GM19455 (cell line): ENCODE measurements around the gene STAP1.

Experiments used
- ATAC-seq: cut with Tn5 transposase; IDR thresholded peaks from one replicate; pipeline ENCODE4 v1.9.1; 2021; ENCODE audit not compliant: unreplicated experiment

The STAP1 gene

GRCh38 chr4:67554096-67554495, 4.4 kb upstream of the STAP1 start:
- no peak for ATAC-seq

- no peak for ATAC-seq
Measured at GRCh38 chr4:67555447-67555846, 3.1 kb upstream of the STAP1 start.

- no peak for ATAC-seq
Measured at GRCh38 chr4:67556436-67556835, 2.1 kb upstream of the STAP1 start.

GRCh38 chr4:67565284-67565683, 6.8 kb downstream of the STAP1 start:
- ATAC-seq = no peak

GRCh38 chr4:67566335-67566734, 7.8 kb downstream of the STAP1 start:
- no peak for ATAC-seq

DNA sequence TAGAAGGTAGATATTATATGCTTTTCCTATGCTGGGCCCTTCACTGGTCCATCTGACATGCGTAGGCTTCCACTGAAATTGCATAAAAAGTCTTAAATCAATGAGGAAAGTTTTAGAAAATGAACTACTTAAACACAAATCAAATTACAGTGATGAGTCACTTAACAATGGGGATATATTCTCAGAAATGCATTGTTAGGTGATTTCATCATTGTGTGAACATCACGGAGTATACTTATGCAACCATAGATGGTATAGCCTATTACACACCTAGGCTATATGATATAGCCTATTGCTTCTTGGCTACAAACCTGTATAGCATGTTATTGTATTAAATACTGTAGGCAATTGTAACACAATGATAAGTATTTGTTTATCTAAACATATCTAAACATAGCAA, 10.3 kb downstream of the STAP1 start:
- no peak for ATAC-seq

DNA sequence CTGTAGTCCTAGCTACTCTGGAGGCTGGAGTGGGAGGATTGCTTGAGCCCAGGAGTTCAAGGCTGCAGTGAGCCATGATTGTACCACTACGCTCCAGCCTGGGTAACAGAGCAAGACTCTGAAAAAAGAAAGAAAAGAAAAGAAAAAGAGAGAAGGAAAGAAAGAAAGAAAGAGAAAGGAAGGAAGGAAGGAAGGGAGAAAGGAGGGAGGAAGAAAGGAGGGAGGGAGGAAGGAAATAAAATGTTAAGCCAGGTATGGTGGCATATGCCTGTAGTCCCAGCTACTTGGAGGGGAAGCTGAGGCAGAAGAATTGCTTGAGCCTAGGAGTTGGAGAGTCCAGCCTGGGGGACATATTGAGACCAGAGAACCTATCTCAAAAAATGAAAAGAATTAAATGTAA, 12.0 kb downstream of the STAP1 start:
- no peak for ATAC-seq

DNA sequence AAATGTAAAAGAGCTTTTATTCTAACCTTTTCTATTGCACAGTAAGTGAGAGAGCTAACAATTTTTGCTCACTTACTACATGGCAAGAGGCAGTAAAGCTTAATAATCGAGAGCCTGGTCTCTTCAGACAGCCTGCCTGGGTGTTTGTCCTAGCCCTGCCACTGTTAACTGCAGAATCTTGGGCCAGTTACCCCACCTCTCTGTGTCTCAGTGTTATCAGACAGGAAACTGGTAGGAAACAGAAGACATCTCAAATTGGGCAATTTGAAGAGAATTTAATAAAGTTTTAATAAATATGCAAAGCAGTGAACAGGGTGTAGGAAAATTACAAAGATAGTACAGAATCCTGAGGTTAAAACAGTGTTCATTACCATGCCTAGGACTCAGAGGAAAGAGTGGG, 13.4 kb downstream of the STAP1 start:
- ATAC-seq = no peak

DNA sequence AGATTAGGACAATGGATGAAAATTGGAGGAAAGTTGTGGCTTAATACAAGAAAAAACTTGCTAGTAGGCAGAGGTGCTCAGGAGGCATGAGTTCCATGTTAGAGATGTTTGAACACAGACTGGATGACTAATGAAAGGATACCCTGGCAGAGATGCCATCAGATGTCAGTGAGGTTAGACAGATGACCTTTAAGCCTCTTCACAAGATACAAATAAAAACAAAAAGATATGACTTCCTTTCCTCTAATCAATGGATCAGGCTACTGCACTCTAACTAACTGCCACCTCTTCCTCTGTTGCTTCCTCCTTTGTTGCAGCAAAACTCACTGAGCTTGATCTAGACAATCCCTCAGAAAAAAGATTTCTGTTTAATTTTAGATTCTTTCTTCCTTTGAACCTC, 14.7 kb downstream of the STAP1 start:
- no peak for ATAC-seq

- ATAC-seq = peak; percentile 92
Measured at GRCh38 chr4:67575232-67576058, 16.9 kb downstream of the STAP1 start.

DNA sequence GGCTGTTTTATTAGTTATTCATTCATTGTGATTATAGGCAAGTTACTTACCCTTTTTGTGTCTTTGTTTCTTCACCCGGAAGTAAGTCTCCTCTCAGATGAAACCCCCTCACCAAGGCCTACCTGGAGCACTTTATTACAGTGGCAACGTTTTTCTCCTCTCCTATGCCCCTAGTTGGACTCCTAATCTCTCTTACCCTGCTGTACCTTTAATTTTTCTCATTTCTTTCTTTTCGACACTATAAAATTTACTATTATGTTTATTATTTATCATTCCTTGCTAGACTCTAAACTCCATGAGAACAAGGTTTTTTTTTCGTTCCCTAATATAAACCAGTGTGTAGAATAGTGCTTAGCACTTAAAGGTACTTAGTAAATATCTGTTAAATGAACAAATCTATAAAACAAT, 17.5 kb downstream of the STAP1 start:
- ATAC-seq = peak; percentile 9

- ATAC-seq = peak; percentile 48
Measured at GRCh38 chr4:67576538-67576937, 18.0 kb downstream of the STAP1 start.

GRCh38 chr4:67580577-67580976, 22.1 kb downstream of the STAP1 start:
- no peak for ATAC-seq

DNA sequence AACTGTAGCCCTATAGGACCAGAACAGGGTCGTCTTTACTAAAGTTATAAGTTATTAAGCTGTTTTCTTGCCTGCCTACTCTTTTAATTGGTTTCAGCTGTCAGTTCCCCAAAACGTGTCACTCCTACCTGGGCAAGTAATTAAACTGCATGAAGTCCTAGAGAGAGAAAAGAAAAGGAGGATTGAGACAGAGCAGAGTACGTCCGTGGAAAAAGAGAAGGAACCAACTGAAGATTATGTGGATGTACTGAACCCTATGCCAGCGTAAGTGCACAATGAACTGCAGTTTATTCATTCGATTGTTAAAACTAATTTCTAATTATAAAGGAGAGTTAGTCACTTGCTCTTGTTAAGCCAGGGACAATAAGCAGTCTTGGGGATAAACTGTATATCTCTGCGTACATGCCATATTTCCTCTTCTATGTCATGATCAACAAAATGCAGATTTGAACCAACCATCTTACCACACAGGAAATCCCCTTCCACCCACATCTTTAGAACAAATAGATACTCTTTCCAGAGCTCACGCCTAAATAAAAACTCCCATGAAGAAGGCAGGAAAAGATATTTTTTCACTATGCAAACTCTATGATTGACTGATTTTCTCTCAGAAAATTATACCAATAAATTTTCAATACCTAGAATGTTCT, 22.8 kb downstream of the STAP1 start:
- no peak for ATAC-seq

DNA sequence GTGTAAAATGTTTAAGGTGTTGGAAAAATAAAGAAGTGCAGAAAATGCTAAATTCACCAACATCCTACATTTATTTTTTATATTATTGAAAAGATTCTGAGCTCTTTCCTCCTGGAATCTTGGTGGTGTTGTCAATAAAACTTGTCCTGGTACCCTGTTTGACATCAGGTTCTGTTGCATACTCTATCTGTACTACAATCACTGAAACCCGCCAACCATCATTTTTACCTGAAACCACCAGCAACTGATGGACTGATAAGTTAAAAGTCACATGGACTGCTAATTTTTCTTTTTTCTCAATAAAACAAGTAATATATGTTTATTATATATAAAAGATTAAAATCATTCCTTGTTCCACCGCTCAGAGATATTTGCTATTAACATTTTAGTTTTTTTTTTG, 23.4 kb downstream of the STAP1 start:
- ATAC-seq = no peak

DNA sequence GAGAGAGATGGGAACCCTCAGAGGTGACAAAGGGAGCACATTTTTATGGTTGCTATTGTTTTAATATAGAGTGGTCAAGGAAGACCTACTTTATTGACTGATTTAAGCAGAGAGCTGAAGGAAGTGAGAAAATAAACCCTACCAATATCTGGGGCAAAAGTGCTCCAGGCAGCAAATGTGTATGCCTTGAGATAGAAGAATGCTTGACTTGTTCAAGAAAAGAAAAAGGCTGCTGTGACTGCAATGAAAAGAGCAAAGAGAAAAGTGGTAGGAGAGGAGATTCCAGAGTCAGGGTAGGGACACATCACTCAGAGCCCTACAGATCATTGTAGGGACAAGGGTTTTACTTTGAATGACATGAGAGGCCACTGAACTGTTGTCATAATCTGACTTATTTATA, 26.0 kb downstream of the STAP1 start:
- no peak for ATAC-seq

DNA sequence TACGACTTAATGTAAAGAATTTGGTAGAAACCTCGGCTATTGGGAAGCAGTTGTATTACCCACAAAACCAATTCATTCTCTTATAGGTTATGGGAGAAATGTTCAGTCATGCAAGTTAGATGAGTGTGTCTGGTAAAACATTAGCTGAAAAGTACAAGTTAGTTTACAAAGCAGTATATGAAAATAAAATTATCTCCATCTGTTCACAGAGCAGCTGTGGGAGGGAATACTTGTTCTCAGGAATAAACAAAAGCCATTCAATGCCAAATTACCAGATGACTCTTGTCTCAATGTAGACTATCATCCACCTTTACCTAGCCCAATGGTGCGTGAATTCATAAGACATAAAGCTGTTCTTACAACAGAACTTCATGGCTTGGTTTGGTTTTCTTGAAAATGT, 28.6 kb downstream of the STAP1 start:
- no peak for ATAC-seq

DNA sequence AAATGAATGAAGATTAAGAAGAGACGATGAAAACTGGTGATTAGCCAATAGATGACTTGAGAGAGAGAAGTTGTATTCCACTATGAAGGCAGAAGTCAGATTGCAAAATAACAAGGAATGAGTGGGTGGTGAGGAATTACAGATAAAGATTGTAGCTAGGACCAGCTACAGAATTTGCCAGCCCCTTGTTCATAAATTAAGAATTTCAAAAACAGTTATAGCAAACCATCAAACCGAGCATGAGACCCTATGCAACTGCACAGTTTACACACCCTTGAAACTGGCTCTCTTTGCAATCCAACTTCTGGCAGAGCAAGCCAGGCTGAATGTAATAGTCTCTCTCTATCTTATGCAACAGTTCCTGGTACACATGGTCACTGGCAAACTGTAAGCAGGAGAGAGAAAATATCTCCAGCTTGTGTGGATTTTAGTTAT, 35.2 kb downstream of the STAP1 start:
- ATAC-seq = no peak

- no peak for ATAC-seq
Measured at GRCh38 chr4:67603310-67604028, 44.9 kb downstream of the STAP1 start.

DNA sequence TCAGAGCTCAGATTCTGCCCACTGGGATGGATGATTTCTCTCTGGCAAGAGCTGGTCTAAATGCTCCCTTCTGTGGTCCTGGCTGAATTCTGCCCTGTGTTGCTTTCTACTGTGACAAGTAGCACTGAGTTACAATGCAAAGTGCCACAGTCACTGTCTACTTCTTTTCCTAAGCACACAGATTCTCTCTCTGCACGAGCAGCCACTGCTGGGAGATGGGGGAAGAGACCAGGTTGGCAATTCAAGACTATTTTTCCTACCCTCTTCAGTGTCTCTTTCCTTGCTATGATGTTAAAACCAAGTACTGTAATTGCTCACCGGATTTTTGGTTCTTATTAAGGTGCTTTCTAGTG, 45.5 kb downstream of the STAP1 start:
- no peak for ATAC-seq

- ATAC-seq = no peak
Measured at GRCh38 chr4:67604749-67605148, 46.2 kb downstream of the STAP1 start.

DNA sequence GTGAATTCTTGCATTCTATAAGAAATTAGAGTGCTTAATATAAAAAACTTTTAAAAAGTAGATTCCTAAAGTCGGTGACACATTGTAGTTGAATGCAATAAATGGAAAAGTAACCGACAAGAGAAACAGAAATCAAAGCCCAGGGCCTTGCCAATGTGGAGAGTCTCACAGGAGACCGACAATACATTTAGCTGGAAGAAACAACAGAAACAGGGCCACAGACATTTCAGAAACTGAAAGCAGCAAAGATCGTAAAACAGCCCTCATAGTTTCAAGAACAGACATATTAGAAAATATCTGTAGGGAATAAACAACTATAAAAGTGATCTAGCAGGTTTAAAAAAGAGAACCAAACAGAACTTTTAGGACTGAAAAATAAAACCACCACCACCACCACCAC, 49.5 kb downstream of the STAP1 start:
- no peak for ATAC-seq
